ENCODE measurements around the gene MAN1A1.
"Not testable (repeated sequence)": the region's sequence is repeated elsewhere in the genome, so short reads cannot be mapped to it uniquely, and the experiment has no call there.

MAN1A1 gene

DNA sequence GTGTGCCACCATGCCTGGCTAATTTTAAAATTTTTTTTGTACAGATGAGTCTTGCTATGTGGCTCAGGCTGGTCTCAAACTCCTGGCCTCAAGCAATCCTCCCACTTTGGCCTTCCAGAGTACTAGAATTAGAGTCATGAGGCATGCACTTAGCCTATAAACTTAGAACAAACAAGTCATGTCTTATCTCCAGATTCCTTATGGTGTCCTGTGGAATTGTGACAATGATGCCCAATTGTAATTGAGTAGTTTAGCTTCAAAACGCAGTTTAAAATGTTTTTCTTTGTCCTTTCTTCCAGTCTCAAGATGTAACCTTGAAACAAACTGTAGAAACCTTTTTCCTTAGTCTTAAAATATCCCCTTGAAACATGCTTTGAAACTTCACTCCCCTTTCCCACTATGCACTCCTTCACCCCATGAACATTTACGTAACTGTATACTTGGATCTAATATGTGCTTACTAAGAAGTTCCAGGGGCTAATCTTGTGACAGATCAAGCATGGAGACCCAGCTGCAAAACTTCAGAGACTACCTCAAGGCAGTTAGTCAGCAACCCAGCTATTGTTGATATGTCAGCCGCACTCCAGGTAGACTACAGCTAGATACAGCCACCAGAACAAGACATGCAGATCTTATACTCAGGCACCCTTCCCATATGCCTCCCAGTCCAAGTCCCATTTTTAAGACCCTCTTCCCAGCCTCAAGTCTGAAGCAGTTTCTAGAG lies 46.2 kb downstream of the MAN1A1 start:
- DNase-seq, result no peak

DNA sequence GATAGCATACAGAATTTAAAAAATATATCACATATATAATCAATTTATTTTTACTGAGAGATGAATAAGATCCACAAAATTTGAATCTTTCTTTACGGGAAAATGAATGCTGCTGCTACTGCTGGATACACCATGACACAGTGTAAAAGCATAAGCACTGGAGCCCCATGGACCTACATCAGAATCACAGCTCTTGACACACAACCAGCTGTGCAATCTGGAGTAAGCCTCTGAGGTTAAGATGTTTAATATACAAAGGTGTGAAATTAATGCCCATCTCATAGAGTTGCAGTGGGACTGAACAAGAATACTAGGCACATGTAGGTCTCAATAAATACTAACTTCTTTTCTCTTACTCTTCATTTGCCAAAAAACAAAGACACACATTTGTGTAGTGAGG lies 48.1 kb downstream of the MAN1A1 start:
- no peak for DNase-seq

DNA sequence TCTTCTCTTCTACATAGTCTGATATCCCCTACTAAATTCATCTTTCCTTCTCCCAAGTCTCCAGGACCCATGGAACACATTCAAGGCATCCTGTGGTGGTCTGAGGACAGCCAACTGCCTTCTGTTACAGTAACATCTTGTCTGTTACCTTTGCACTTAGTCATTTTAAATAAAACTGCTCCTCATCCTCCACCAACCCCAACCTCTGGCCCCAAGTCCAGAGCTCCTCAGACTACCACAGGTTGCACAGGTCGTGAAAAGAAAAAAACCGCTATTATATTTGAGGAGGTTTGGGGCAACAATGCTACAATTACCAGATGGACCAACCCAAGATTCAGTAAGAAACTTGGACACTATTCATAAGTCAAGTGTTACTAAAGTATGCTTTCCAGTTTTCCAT lies 49.9 kb downstream of the MAN1A1 start:
- DNase-seq, result no peak

DNA sequence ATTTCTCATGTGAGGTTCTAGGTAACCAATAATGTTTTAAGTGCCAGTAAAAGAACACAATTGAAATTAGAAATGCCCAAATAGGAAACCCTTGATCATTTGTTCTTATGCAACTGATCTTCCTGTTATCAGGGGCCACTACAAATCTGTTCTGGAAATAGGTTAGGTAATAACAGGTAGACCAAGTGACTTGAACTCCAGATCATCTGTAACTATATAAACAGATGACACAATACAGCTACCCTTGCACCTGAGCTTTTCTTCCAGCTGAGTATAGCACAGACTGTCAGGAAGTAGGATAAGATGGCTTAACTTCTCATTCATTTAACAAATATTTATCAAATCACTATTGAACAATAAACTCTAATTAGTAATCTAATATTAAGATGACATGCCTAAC lies 52.5 kb downstream of the MAN1A1 start:
- DNase-seq, result no peak

DNA sequence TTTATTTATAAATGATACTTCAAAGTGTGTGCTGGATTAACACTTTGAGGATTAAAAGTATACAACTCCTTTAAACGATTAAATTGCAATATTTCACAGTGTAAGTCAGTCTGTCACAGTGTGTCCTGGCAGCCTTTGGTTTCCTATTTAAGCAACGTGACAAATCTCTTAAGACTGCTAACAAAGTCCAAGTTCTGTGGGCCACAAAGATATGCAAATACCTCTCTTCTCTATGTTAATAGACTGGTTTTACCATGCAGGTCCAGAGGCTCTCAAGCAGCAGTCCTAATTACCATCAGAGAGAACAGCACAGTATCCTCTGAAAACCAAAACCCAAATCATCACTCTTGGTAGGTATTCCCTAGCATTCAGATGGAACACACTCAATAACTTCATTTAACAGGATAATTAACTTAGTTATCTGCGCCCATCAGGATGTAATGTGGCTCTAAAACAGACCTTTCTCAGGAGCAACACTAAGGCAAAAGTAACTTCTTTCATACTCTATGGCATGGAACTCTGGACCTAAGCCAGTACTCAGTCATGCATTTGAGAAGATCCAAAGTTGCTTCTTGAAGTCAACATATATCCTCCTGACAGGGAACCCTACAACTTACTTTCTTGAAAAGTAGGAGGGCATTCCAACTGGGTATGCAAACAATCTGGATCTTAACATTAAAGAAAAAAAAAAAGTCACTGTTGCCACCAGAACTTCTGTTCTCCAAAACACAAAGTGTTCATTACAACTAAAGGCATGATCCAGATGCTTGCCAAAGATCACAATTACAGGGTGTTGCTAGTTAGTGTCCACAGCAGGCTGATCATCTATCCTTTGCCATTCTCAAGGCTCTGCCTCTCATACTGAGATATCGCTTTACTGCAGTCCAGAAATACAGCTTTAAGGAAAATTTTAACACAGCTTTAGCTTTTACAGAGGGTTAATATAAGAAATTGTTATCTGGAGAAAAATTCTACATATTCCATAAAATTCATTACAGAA lies 53.2 kb downstream of the MAN1A1 start:
- no peak for DNase-seq

DNA sequence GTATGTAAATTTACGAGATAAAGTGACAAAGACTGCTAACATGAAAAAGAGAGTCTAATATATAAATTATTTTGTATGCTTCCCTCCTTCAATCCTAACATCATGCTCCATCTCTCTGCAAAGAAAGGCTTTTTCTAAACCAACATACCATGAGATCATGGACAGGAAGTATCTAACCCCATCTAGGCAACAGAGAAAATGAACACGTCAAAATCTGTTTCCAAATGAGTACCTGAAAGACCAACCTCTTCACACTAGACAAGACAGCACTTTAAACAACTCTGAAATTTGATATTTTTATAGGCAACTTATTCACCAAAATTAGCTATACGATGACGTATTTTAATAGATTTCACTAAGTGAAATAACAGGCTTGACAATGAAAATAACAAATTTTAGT lies 54.6 kb downstream of the MAN1A1 start:
- no peak for DNase-seq

DNA sequence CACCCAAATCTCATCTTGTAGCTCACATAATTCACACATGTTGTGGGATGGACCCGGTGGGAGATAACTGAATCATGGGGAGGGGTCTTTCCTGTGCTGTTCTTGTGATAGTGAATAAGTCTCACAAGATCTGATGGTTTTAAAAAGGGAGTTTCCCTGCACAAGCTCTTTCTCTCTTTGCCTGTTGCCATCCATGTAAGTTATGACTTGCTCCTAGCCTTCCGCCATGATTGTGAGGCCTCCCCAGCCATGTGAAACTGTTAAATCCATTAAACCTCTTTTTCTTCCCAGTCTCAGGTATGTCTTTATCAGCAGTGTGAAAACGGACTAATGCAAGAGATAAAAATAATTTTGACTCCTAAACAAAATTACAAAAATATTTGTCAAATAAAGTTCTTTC lies 58.5 kb downstream of the MAN1A1 start:
- not testable (repeated sequence) for DNase-seq

DNA sequence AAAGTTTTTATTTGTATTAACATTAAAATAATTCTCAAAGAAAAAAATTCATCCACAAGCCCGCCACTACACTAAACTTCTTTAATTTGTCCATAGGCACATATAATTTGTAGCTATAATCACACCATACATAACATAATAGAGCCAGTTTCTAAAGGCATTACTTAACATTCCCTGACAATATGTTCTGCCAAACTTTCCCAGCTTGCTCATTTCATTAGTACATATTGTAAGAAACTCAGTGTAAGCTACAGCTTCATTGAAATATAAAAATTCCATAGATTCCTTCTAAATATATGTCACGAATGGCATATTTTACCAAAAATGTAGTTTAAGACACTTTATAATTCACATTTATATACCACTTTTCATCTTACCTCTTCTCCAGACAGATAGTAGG lies 59.3 kb downstream of the MAN1A1 start:
- peak; percentile 36 for DNase-seq

DNA sequence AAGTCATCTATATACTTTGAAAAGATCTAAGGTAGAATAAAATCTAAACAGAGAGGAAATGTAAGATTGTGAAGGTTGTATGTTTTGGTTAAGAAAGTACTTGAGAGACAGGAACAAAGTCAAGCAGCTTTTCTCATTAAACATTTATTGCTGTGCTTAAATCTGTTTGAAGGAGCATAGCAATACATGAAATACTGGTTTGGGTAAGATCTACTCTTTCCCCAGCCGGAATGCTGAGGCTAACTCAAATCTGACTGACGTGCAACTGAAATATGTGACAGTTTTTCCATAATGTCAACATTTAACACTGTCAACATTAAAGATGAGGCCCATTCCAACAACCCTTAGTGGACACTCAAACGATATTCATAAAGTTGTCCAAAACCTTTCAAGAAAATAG lies 59.9 kb downstream of the MAN1A1 start:
- no peak for DNase-seq

DNA sequence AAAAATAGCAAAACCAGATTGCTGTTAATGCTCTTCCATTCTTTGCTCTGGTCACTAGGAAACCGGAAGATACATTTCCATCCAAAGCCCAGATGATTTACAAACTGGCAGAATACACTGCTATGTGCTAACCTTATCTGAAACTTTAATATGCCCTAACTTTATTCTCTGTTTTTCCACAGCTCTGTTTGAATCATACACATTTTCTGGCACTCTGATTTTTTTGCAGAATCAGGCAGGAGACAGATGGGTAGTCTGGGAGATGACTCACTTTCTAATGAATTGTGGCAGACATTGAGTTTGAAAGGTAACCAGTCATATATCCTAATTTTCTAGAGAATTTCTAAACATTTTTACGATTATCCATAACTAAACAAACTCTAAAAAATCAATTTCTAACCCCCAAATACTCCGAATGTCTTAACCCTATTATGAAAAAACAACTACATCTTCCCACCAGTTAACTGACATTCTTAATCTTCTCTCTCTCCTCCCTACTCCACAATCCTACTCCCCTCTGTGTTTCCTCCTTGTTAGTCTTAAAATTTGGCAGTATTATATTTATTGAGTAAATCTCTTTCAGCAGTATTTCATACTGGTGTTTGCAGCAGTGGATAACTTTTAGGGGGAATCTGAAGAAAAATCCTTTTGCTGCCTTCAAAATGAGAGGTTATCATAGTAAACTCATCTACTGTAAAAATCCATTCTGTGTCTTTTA lies 63.5 kb downstream of the MAN1A1 start:
- DNase-seq, result peak; percentile 70

DNA sequence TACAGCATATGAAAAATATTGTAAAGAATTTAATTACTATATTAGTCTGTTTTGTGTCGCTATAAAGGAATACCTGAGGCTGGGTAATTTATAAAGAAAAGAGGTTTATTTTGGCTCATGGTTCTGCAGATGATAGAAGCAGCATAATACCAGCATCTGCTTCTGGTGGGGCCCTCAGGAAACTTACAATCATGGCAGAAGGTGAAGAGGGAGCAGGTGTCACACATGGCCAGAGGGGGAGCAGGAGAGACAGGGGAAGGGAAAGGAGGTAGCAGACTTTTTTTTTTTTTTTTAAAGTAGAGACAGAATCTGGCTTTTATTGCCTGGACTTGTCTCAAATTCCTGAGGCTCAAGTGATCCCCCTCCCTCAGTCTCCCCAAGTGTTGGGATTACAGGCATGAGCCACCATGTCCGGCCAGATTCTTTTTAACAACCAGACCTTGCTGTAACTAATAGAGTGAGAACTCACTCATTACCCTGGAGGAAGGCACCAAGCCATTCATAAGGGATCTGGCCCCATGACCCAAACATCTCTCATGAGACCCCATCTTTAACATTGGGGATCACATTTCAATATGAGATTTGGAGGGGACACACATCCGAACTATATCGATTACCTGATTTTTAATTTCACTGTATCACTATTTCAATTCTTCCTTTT lies 64.6 kb downstream of the MAN1A1 start:
- no peak for DNase-seq

DNA sequence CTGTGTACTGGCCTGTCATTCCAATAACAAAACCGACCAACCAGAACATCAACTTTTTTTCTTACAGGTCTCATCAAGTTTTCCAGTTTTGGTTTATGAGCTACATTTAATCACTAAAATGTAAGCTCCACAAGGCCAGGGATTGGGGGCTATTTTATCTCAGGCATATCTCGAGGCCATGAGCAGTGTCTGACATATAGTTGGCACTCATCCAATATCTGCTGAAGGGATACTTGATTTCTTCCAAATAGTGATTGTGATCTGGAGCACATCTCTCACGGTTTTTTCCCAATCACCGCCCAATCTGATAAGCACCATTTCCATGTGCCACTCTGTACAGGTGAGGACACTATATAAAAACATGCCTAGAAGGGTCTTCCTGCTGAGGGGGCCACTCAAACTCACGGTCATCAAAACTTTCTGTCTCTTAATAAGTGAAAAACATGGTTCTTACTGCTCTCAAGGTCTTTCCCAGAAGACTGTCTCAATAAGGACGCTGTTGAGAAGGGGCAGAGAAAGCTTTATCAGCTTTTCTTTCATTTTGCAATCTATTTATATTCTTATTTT lies 65.5 kb downstream of the MAN1A1 start:
- no peak for DNase-seq

DNA sequence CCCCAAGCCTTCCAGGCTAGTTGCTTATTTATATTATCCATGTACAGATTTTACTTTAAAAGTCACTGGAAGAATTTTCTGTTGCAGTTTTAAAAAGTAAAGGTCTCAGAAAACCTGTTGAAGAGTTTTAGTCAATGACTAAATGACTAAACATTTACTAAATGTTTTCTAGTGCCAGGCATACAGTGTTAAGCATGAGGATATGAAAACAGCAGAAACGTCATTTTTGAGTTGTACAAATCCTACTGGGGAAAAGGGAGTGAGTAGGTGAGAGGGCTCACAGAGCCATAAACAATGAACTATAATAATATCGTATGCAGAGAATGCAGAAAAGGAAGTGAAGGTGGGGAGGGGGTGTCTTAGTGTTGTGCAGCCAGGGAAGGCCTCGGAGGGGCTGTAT lies 66.3 kb downstream of the MAN1A1 start:
- no peak for DNase-seq

DNA sequence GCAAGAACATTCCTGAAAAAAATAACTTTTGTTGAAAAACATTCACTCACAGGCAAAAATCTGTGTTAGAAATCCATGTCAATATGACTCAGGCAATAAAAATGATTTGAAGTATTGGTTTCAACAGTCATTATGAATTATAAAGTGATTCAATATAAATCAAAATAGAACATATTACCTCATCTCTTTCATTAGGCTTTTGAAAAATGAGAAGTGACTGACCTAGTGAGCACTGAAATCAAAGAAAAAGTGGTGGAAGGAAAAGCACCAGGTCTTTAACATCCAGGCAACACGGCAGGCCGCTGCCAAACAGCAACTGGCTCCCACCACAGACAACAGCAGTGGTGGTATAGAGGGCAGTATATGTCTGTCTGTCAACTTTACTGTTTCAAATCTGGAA lies 68.9 kb downstream of the MAN1A1 start:
- DNase-seq, result peak; percentile 57

DNA sequence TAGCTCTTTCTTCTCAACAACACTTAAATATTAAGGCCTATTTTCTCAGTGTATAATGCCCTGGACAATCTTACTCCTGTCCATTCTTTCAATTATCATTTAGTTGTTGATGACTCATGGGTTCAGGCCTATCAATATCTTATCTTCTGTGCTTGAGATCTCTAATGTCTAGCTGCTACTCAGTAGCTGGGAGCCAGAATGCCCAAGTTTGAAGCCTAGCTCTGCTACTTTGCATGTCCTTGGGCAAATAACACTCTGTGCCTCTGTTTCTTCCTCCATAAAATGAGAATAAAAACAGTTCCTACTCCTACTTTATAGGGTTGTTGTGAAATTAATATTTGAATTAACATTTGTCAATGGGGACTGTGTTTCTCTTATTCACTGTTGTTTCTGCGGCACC lies 69.5 kb downstream of the MAN1A1 start:
- no peak for DNase-seq

DNA sequence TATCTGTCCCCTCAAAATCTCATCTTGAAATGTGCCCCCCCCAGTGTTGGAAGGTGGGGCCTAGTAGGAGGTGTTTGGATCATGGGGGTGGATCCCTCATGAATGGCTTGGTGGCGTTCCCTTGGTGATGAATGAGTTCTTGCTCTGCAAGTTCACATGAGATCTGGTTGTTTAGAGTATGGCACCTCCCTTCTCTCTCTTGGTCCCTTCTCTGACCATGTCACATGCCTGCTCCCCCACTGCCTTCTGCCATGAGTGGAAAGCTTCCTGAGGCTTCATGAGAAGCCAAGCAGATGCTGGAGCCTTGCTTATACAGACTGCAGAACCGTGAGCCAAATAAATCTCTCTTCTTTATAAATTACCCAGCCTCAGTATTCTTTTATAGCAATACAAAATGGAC lies 70.9 kb downstream of the MAN1A1 start:
- no peak for DNase-seq

DNA sequence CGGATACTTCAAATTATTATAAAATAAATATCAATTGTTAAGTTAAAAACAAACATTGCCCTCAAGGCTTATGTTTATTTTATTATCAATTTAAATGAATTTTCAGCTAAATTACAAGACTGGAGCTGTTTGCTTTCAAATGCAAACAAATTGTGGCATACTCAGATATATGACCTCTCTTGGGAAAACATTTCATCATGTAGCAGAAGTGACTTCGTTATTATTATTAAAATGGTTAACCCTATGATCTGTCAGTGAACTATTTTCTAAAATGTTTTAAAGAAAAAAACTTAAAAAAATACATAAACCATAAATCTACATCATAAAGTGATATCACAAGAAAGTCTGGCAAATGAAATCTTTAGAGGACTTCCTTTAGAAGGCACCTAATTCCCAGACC lies 72.5 kb downstream of the MAN1A1 start:
- DNase-seq, result no peak

DNA sequence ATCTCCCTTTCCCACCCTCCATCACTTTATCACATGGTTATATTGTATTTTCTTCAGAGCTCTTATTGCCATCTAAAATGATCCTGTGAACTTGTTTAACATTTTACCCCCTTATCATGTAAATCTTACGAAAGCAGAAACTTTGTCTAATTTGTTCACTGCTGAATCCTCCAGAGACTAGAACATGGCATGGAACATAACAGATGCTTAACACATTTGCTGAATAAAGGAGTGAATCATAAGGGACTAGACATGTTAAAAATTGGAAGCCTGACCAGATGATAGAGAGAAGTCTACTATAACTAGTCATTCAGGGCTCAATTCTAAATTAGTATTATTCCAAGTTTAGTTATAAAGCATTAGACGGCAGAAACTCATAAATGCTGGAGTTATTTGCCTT lies 73.3 kb downstream of the MAN1A1 start:
- DNase-seq, result peak; percentile 72

DNA sequence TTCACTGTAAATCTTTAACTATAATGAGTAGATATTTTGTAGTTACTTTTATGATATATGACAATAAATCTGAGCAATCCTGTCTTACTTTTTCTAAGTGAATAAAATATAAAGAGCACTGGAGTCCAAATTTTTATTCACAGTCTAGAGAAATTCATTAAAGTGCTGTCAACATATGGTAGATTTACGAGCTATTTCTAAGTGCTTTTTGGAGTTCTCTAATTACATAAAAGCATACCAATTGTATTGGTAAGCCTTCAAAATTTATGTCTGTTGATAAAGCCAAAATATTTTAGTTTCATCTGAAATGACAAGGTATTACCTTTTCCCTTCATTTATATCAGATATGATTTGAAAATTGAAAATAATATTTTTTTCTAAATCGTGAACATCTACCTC lies 75.4 kb downstream of the MAN1A1 start:
- peak; percentile 62 for DNase-seq

DNA sequence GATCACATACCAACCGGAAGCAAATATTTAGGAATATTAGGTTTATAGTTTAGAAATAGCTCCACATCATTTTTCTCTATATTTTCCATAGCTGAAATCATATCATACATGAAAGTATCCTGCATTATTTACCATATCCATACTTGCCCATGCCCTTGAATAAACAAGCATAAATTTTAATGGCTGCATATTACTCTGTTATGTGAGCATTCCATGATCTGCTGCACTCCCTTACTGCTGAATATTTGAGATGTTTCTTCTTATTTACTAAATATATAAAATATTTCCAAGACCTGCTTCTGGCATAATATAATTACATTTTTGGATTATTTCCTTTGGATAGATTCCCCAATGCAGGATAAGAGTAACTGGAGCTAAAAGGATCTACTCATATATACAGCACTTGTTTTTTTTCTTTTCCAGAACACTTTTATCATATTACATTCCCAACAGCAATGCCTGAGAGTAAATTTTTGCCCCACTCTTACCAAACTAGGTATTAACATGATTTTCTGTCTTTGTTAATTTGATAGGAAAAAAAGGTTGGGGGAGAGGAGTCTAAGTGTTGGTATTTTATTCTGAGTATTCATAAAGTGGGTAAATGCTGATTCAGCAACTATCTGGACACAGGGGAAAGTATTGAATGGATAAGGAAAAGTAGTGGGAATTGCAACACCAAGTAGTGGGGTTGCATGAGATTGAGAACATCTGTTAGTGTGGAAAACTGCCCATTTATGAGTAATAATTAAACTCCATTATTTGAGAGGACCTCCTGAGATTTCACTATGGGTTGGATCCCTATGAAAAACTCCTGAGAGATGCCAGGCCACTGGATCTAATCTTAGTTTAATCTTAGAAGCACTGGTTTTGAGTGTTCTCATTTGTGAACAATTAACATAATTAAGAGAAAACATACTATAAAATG lies 76.0 kb downstream of the MAN1A1 start:
- DNase-seq, result peak; percentile 91

DNA sequence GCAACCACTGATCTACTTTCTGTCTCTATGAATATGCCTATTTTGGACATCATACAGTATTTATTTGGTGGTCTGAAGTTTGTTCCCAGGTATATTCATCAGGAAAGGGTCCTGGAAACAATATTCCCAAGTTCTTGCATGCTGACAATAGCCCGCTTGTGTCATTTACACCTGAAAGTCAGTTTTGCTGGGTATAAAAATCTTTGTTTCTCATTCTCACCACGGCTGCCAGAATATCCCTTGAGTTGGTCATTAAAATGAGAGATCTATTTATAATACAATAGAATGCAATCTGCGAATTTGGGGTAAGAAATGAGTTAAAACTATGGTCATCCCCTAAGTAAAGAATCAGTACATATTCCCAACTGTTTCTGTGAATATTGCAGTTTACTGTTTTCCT lies 79.0 kb downstream of the MAN1A1 start:
- DNase-seq, result no peak

Measured in fibroblast of skin of abdomen (primary cell).